DND-41 (cell line): ENCODE measurements around the gene APOM.

Experiments
- CTCF ChIP-seq: IDR thresholded peaks from 2 replicates; pipeline ENCODE4 v1.5.1; 2012; ENCODE audit warnings: borderline replicate concordance, low read length, moderate library complexity, mild to moderate bottlenecking; ENCODE audit not compliant: poor library complexity, severe bottlenecking; ENCODE audit errors: extremely low read depth
- EZH2 ChIP-seq: IDR thresholded peaks from 3 replicates; pipeline ENCODE4 v1.6.1; 2012; ENCODE audit warnings: borderline replicate concordance, low read depth, mild to moderate bottlenecking, moderate library complexity, low read length, inconsistent platforms; ENCODE audit not compliant: severe bottlenecking

GRCh38 chr6:31676322-31676903 lies 20.7 kb downstream of the APOM start:
- no peak for TF ChIP-seq CTCF
- no peak for TF ChIP-seq EZH2
